MM.1S (cell line): ENCODE results near the gene DOCK10.

Source experiments
- DNase-seq: peaks from one replicate; pipeline ENCODE4 v3.0.0-alpha.2; 2015
- H2AFZ ChIP-seq: fragments of 300-600 bp; sonication (generic); 2 replicates; pipeline ENCODE4 v1.6.0; 2016; ENCODE audit warnings: antibody characterized with exemption, low read length
- H3F3A ChIP-seq: fragments of 300-600 bp; sonication (generic); 2 replicates; pipeline ENCODE4 v1.6.1; 2016; ENCODE audit warnings: mild to moderate bottlenecking, antibody characterized with exemption, low read length, moderate library complexity, mixed read lengths; ENCODE audit not compliant: insufficient read depth
- H3K27ac ChIP-seq: fragments of 300-600 bp; sonication (generic); 2 replicates; pipeline ENCODE4 v1.5.1; 2016; ENCODE audit warnings: mild to moderate bottlenecking, low read length
- H3K27me3 ChIP-seq: fragments of 300-600 bp; sonication (generic); replicated peaks from 2 replicates; pipeline ENCODE4 v1.6.0; 2016; ENCODE audit warnings: low read length; ENCODE audit not compliant: insufficient read depth
- H3K36me3 ChIP-seq: fragments of 300-600 bp; sonication (generic); replicated peaks from 2 replicates; pipeline ENCODE4 v1.6.1; 2016; ENCODE audit warnings: mild to moderate bottlenecking, low read length, mixed read lengths; ENCODE audit not compliant: insufficient read depth
- H3K4me1 ChIP-seq: fragments of 300-600 bp; sonication (generic); 2 replicates; pipeline ENCODE4 v1.6.1; 2016; ENCODE audit warnings: low read length, mixed read lengths
- H3K4me2 ChIP-seq: fragments of 300-600 bp; sonication (generic); 2 replicates; pipeline ENCODE4 v1.6.0; 2016; ENCODE audit warnings: low read depth, low read length
- H3K4me3 ChIP-seq: fragments of 300-600 bp; sonication (generic); 2 replicates; pipeline ENCODE4 v1.5.1; 2016; ENCODE audit warnings: low read length, mixed read lengths
- H3K79me2 ChIP-seq: fragments of 300-600 bp; sonication (generic); 2 replicates; pipeline ENCODE4 v1.6.1; 2016; ENCODE audit warnings: mixed run types, low read length, mixed read lengths
- H3K9ac ChIP-seq: fragments of 300-600 bp; sonication (generic); 2 replicates; pipeline ENCODE4 v1.6.1; 2016; ENCODE audit warnings: low read length, mixed read lengths
- H3K9me2 ChIP-seq: fragments of 300-600 bp; sonication (generic); replicated peaks from 2 replicates; pipeline ENCODE4 v1.6.1; 2016; ENCODE audit warnings: mild to moderate bottlenecking, low read length, mixed read lengths; ENCODE audit not compliant: insufficient read depth
- H3K9me3 ChIP-seq: fragments of 300-600 bp; sonication (generic); replicated peaks from 2 replicates; pipeline ENCODE4 v1.6.1; 2016; ENCODE audit warnings: mild to moderate bottlenecking, low read length, mixed read lengths; ENCODE audit not compliant: insufficient read depth
- H4K20me1 ChIP-seq: fragments of 300-600 bp; sonication (generic); 2 replicates; pipeline ENCODE4 v1.6.1; 2016; ENCODE audit warnings: mild to moderate bottlenecking, low read length, moderate library complexity, mixed read lengths; ENCODE audit not compliant: insufficient read depth
- CTCF ChIP-seq: fragments of 300-600 bp; sonication (generic); IDR thresholded peaks from 2 replicates; pipeline ENCODE4 v1.5.1; 2016; ENCODE audit warnings: antibody characterized with exemption, low read length, mixed read lengths
- EZH2 ChIP-seq: fragments of 300-600 bp; sonication (generic); optimal IDR thresholded peaks from 2 replicates; pipeline ENCODE3; 2017; ENCODE audit warnings: low read depth, mild to moderate bottlenecking, antibody characterized with exemption, low read length, mixed read lengths
- EZH2phosphoT487 ChIP-seq: fragments of 300-600 bp; sonication (generic); IDR thresholded peaks from 2 replicates; pipeline ENCODE4 v1.6.1; 2018; ENCODE audit warnings: antibody characterized with exemption, low read length

Gene DOCK10

GRCh38 chr2:224895377-224895776, 146.9 kb downstream of the DOCK10 start:
- Histone ChIP-seq H3K4me2 (peak overlapping the region; percentile 51; the same call in 1 of the 2 replicates), H3K9me3 (no peaks in the 10 kb centered on the region), H3K4me1 (peaks cover 25% of the 10 kb centered on the region), H3K9me2 (no peaks in the 10 kb centered on the region), H3F3A (0 out of 2 replicates have a peak, but pooled peaks cover 8% of the 10 kb centered on the region), H3K27me3 (no peaks in the 10 kb centered on the region), H3K36me3 (no peaks in the 10 kb centered on the region), H2AFZ (no peak overlapping the region), H3K79me2 (no peaks in the 10 kb centered on the region), H3K4me3 (no peak overlapping the region), H3K9ac (no peak overlapping the region), H4K20me1 (no peaks in the 10 kb centered on the region), H3K27ac (no peak overlapping the region)
- DNase-seq = no peak
- no peak for TF ChIP-seq CTCF
- no peak for TF ChIP-seq EZH2
- TF ChIP-seq EZH2phosphoT487 = no peak

GRCh38 chr2:224894356-224894755, 147.9 kb downstream of the DOCK10 start:
- Histone ChIP-seq H3F3A (0 out of 2 replicates have a peak, but pooled peaks cover 8% of the 10 kb centered on the region), H3K9me2 (no peaks in the 10 kb centered on the region), H3K27me3 (no peaks in the 10 kb centered on the region), H3K36me3 (0 out of 2 replicates have a peak, but pooled peaks cover 3% of the 10 kb centered on the region), H3K27ac (peak overlapping the region; percentile 50; the same call in 1 of the 2 replicates), H4K20me1 (no peaks in the 10 kb centered on the region), H2AFZ (0 out of 2 replicates have a peak overlapping the region, but pooled peaks have one; percentile 7), H3K4me1 (peaks cover 25% of the 10 kb centered on the region), H3K4me2 (peak overlapping the region; percentile 51), H3K79me2 (no peaks in the 10 kb centered on the region), H3K9ac (no peak overlapping the region), H3K4me3 (0 out of 2 replicates have a peak overlapping the region, but pooled peaks have one; percentile 5), H3K9me3 (no peaks in the 10 kb centered on the region)
- no peak for TF ChIP-seq EZH2phosphoT487
- TF ChIP-seq EZH2 = no peak
- no peak for TF ChIP-seq CTCF
- DNase-seq = peak; percentile 55

- no peak for DNase-seq
- Histone ChIP-seq H4K20me1 (no peaks in the 10 kb centered on the region), H3K27ac (peak overlapping the region; percentile 50; the same call in 1 of the 2 replicates), H3K9ac (no peak overlapping the region), H3K36me3 (0 out of 2 replicates have a peak, but pooled peaks cover 3% of the 10 kb centered on the region), H3K9me3 (no peaks in the 10 kb centered on the region), H3K9me2 (no peaks in the 10 kb centered on the region), H3F3A (0 out of 2 replicates have a peak, but pooled peaks cover 8% of the 10 kb centered on the region), H3K27me3 (no peaks in the 10 kb centered on the region), H3K4me3 (no peak overlapping the region), H3K4me1 (peaks cover 25% of the 10 kb centered on the region), H3K79me2 (no peaks in the 10 kb centered on the region), H2AFZ (no peak overlapping the region), H3K4me2 (peak overlapping the region; percentile 51)
- no peak for TF ChIP-seq EZH2phosphoT487
- no peak for TF ChIP-seq CTCF
- TF ChIP-seq EZH2 = no peak
These were observed 148.4 kb downstream of the DOCK10 start for GRCh38 chr2:224893848-224894247.
